ENCODE data around the gene CCDC74B.
"Not testable (repeated sequence)": the region's sequence is repeated elsewhere in the genome, so short reads cannot be mapped to it uniquely, and the experiment has no call there.

DNA sequence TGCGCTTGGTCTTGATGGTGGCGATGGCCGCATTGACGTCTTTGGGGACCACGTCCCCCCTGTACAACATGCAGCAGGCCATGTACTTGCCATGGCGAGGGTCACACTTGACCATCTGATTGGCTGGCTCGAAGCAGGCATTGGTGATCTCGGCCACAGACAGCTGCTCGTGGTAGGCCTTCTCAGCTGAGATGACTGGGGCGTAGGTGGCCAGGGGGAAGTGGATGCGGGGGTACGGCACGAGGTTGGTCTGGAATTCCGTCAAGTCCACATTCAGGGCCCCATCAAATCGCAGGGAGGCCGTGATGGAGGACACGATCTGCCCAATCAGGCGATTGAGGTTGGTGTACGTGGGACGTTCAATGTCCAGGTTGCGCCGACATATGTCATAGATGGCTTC lies 48.9 kb upstream of the CCDC74B start:
- TF ChIP-seq, protein P1, sequence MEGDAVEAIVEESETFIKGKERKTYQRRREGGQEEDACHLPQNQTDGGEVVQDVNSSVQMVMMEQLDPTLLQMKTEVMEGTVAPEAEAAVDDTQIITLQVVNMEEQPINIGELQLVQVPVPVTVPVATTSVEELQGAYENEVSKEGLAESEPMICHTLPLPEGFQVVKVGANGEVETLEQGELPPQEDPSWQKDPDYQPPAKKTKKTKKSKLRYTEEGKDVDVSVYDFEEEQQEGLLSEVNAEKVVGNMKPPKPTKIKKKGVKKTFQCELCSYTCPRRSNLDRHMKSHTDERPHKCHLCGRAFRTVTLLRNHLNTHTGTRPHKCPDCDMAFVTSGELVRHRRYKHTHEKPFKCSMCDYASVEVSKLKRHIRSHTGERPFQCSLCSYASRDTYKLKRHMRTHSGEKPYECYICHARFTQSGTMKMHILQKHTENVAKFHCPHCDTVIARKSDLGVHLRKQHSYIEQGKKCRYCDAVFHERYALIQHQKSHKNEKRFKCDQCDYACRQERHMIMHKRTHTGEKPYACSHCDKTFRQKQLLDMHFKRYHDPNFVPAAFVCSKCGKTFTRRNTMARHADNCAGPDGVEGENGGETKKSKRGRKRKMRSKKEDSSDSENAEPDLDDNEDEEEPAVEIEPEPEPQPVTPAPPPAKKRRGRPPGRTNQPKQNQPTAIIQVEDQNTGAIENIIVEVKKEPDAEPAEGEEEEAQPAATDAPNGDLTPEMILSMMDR (IDR thresholded peaks at IDR 0.05 in 8 of 11, conservative IDR thresholded peaks at IDR 0.05 in 3 of 11): not testable (repeated sequence)
- TF ChIP-seq POLR2AphosphoS5, POLR2A (IDR thresholded peaks at IDR 0.05): not testable (repeated sequence)
